Endothelial cell of umbilical vein (primary cell): Measurements from ENCODE around the gene TNFSF13. TPM values are rescaled to one million over a fixed set of nuclear protein-coding genes. Genes with fewer than 3 reads are reported as not detected.

Experiments used
- BruUV-seq: library from RNA; stranded (reverse); fragments of 400-500 nt; replicated peaks from 2 replicates; lab custom pipeline; 2021; lab: Mats Ljungman, UMichigan
- CTCF ChIA-PET: fragments of 300-600, 350-600 bp; sonication (Branson Sonifier 250); formaldehyde crosslinking; loops from one replicate; lab custom pipeline; 2021; ENCODE audit warnings: antibody characterized with exemption, inconsistent platforms; lab: Charles Lee
- POLR2A ChIA-PET: fragments of 300-600, 350-600 bp; sonication (Branson Sonifier 250); formaldehyde crosslinking; loops from one replicate; lab custom pipeline; 2021; ENCODE audit warnings: antibody characterized with exemption, inconsistent platforms; lab: Charles Lee
- DNase-seq: peaks from one replicate; pipeline ENCODE4 v3.0.0-alpha.2; 2011; ENCODE audit warnings: low read depth, low spot score
- FAIRE-seq: peaks from 2 replicates; lab custom pipeline; 2011; peaks lifted over from hg19 to GRCh38; lab: Jason Lieb, UNC
- H2AFZ ChIP-seq: 2 replicates; pipeline ENCODE4 v1.6.0; 2012; ENCODE audit warnings: low read depth, low read length, control low read depth, inconsistent platforms
- H3K27ac ChIP-seq: 2 replicates; pipeline ENCODE4 v1.5.1; 2011; ENCODE audit warnings: low read depth, mild to moderate bottlenecking, control low read depth, low read length, moderate library complexity; ENCODE audit not compliant: insufficient read depth
- H3K27me3 ChIP-seq, 2 experiments: 2 replicates each; pipeline versions ENCODE4 v1.6.0 to v1.6.1; 2011; ENCODE audit warnings: low read length in 2 of 2, mixed read lengths in 1 of 2; ENCODE audit not compliant: control insufficient read depth in 2 of 2, insufficient read depth in 2 of 2
- H3K36me3 ChIP-seq, 2 experiments: 2 replicates in 1 of 2; 3 replicates in 1 of 2; pipeline ENCODE4 v1.5.1; 2011; ENCODE audit warnings: low read length in 2 of 2, mild to moderate bottlenecking in 1 of 2, moderate library complexity in 1 of 2; ENCODE audit not compliant: control insufficient read depth in 2 of 2, insufficient read depth in 2 of 2; ENCODE audit errors: extremely low read depth in 1 of 2
- H3K4me1 ChIP-seq: 3 replicates; pipeline ENCODE4 v1.5.1; 2011; ENCODE audit warnings: mild to moderate bottlenecking, low read length; ENCODE audit not compliant: control insufficient read depth, insufficient read depth; ENCODE audit errors: extremely low read depth
- H3K4me2 ChIP-seq: 2 replicates; pipeline ENCODE4 v1.6.1; 2011; ENCODE audit warnings: low read length, control low read depth, mixed read lengths; ENCODE audit not compliant: insufficient read depth
- H3K4me3 ChIP-seq, 3 experiments: fragments of 200-600 bp in 1 of 3; sonication (generic), shearing (Covaris generic) in 1 of 3; replicated peaks in 1 of 3; 2 replicates each; pipeline ENCODE4 v1.5.1; 2011 to 2016; ENCODE audit warnings: control low read depth in 3 of 3, low read length in 3 of 3, mild to moderate bottlenecking in 2 of 3, inconsistent platforms in 1 of 3, low read depth in 1 of 3, moderate library complexity in 1 of 3; ENCODE audit not compliant: insufficient read depth in 1 of 3
- H3K79me2 ChIP-seq: 2 replicates; pipeline ENCODE4 v1.6.0; 2012; ENCODE audit warnings: low read length, inconsistent platforms; ENCODE audit not compliant: control insufficient read depth, insufficient read depth
- H3K9ac ChIP-seq: replicated peaks from 2 replicates; pipeline ENCODE3; 2011; ENCODE audit warnings: low read length, control low read depth; ENCODE audit not compliant: insufficient read depth; ENCODE audit errors: extremely low read depth
- H3K9me1 ChIP-seq: replicated peaks from 3 replicates; pipeline ENCODE4 v1.6.0; 2011; ENCODE audit warnings: mild to moderate bottlenecking, low read length; ENCODE audit not compliant: control insufficient read depth, insufficient read depth; ENCODE audit errors: extremely low read depth
- H3K9me3 ChIP-seq: replicated peaks from 2 replicates; pipeline ENCODE4 v1.5.1; 2012; ENCODE audit warnings: low read length, inconsistent platforms; ENCODE audit not compliant: control insufficient read depth, insufficient read depth
- H4K20me1 ChIP-seq: replicated peaks from 2 replicates; pipeline ENCODE3; 2011; ENCODE audit warnings: mild to moderate bottlenecking, low read length; ENCODE audit not compliant: control insufficient read depth, insufficient read depth; ENCODE audit errors: extremely low read depth
- CTCF ChIP-seq, 2 donors: IDR thresholded peaks; 1 replicate in 1 of 2; 2 replicates in 1 of 2; pipeline ENCODE4 v1.5.1; 2011; ENCODE audit warnings: low read length in 2 of 2, mild to moderate bottlenecking in 2 of 2, moderate library complexity in 2 of 2, control low read depth in 1 of 2, inconsistent platforms in 1 of 2, low read depth in 1 of 2; ENCODE audit not compliant: insufficient read depth in 1 of 2; ENCODE audit errors: extremely low read depth in 1 of 2
- EZH2 ChIP-seq: IDR thresholded peaks from 2 replicates; pipeline ENCODE4 v1.6.1; 2012; ENCODE audit warnings: borderline replicate concordance, low read depth, mild to moderate bottlenecking, moderate library complexity, low read length, inconsistent platforms; ENCODE audit not compliant: severe bottlenecking
- FOS ChIP-seq: IDR thresholded peaks from 2 replicates; pipeline ENCODE4 v1.6.1; 2011; ENCODE audit warnings: mild to moderate bottlenecking, low read length, moderate library complexity, borderline replicate concordance; ENCODE audit not compliant: insufficient read depth
- GATA2 ChIP-seq: IDR thresholded peaks from 2 replicates; pipeline ENCODE4 v1.7.0; 2011; ENCODE audit warnings: low read depth, mild to moderate bottlenecking, moderate library complexity, mixed read lengths, low read length; ENCODE audit not compliant: insufficient read length, insufficient read depth
- JUN ChIP-seq: IDR thresholded peaks from 2 replicates; pipeline ENCODE4 v1.6.1; 2011; ENCODE audit warnings: borderline replicate concordance, low read depth; ENCODE audit not compliant: insufficient read length, insufficient read depth
- MAX ChIP-seq: IDR thresholded peaks from 2 replicates; pipeline ENCODE4 v1.6.1; 2011; ENCODE audit not compliant: insufficient read depth, insufficient read length
- MYC ChIP-seq: IDR thresholded peaks from one replicate; pipeline ENCODE4 v1.6.1; 2011; ENCODE audit warnings: mild to moderate bottlenecking, low read depth, low read length
- POLR2A ChIP-seq: IDR thresholded peaks from 2 replicates; pipeline ENCODE4 v1.6.1; 2012; ENCODE audit warnings: low read depth, mild to moderate bottlenecking, control low read depth, low read length
- POLR2AphosphoS5 ChIP-seq: IDR thresholded peaks from 2 replicates; pipeline ENCODE4 v1.6.1; 2012; ENCODE audit warnings: low read depth, mild to moderate bottlenecking, control low read depth, low read length, moderate library complexity; ENCODE audit not compliant: insufficient read depth
- dilution Hi-C: fragments of 300-500 bp; cut with MboI; formaldehyde crosslinking; loops from one replicate; pipeline ENCODE4 v1.15.0; 2019; ENCODE audit warnings: low sequenced_read_pairs; ENCODE audit not compliant: extremely low pct_ligation_motif_present
- intact Hi-C: fragments of 100-400 bp; cut with micrococcal nuclease; formaldehyde crosslinking; loops from one replicate; pipeline ENCODE4 v1.10.0; 2022
- polyA plus RNA-seq, 4 experiments: library from polyadenylated mRNA; depleted of rRNA in 3 of 4; stranded (reverse) in 3 of 4; unstranded in 1 of 4; fragments of >200 nt; gene quantifications; 2 replicates each; pipeline versions ENCODE4 v1.2.1 to v1.2.3, GENCODE V29; 2011 to 2012; ENCODE audit warnings: missing spikeins in 1 of 4
- total RNA-seq: library from RNA; stranded (reverse); gene quantifications from 2 replicates; pipeline ENCODE4 v1.2.3, GENCODE V29; 2021

The TNFSF13 gene
- total and polyA plus RNA-seq, 2 donors (not counting 3 experiments of a cell fraction or from before 2014, with no cell fraction given), result 3.6 to 5.4 TPM

GRCh38 chr17:7587420-7588151 is 29.0 kb downstream of the TNFSF13 start:
- DNase-seq (no peak), FAIRE-seq (peak; percentile 42)
- Histone ChIP-seq H3K4me1 (peaks cover 25% of the 10 kb centered on the region), H2AFZ (no peak overlapping the region), H4K20me1 (no peaks in the 10 kb centered on the region), H3K27ac (no peak overlapping the region), H3K9me1 (no peaks in the 10 kb centered on the region), H3K9ac (no peak overlapping the region), H3K9me3 (no peaks in the 10 kb centered on the region), H3K4me2 (no peak overlapping the region), H3K36me3 (peaks cover 7 to 24% of the 10 kb centered on the region in 2 experiments), H3K27me3 (no peaks in the 10 kb centered on the region), H3K4me3 (no peak overlapping the region), H3K79me2 (peaks cover 22% of the 10 kb centered on the region)
- TF ChIP-seq JUN (no peak), FOS (peak; percentile 21)
- no TSS peak for BruUV-seq
- ChIA-PET POLR2A (interaction anchor here (1.2 kb wide), 1 partner anchor 11 kb away, joined by 3 read pairs; no protein-coding TSS in a partner anchor), CTCF (interaction anchor here (0.8 to 5.1 kb wide), 4 partner anchors 12 to 232 kb away, joined by 3 to 61 read pairs (median 5); partner anchors contain the start of genes SENP3, TP53 and WRAP53)
- dilution Hi-C loops (no loop called here), intact Hi-C loops (loop anchor here (2.0 kb wide), 1 partner anchor 27 kb away; the partner anchor contains the start of gene FXR2)

GRCh38 chr17:7588553-7589203 is 30.1 kb downstream of the TNFSF13 start:
- no peaks in the 10 kb centered on the region for H3K9me1 ChIP-seq
- peaks cover 18% of the 10 kb centered on the region for H3K4me1 ChIP-seq
- BruUV-seq, result no TSS peak
- ChIA-PET POLR2A (interaction anchor here (0.6 to 1.9 kb wide), 3 partner anchors 9 to 74 kb away, joined by 4 to 6 read pairs (median 5); partner anchors contain the start of gene CD68), CTCF (interaction anchor here (0.6 to 5.1 kb wide), 39 partner anchors 10 to 544 kb away, joined by 3 to 61 read pairs (median 5); partner anchors contain the start of genes CD68, FXR2, SENP3 and TMEM102)
- no peak for DNase-seq
- H3K4me2 ChIP-seq, result peak overlapping the region; percentile 19
- no peak overlapping the region for H2AFZ ChIP-seq
- H3K27ac ChIP-seq, result no peak overlapping the region
- no peak overlapping the region for H3K9ac ChIP-seq
- H3K27me3 ChIP-seq, result no peaks in the 10 kb centered on the region
- intact Hi-C loops, result loop anchor here (1.0 to 2.0 kb wide), 5 partner anchors 16 to 232 kb away; partner anchors contain the start of genes FXR2 and SENP3
- no peak for FAIRE-seq
- H3K36me3 ChIP-seq, result peaks cover 7 to 35% of the 10 kb centered on the region in 2 experiments
- H3K4me3 ChIP-seq, result no peak overlapping the region
- peaks cover 16% of the 10 kb centered on the region for H3K79me2 ChIP-seq
- H4K20me1 ChIP-seq, result no peaks in the 10 kb centered on the region
- dilution Hi-C loops, result no loop called here
- H3K9me3 ChIP-seq, result no peaks in the 10 kb centered on the region
- TF ChIP-seq GATA2 (no peak), MAX (no peak), POLR2A (no peak), MYC (no peak), JUN (no peak), CTCF (IDR thresholded peaks at IDR 0.05; ENCODE audit: extremely low read depth in 1 of 2, insufficient read depth in 1 of 2, low read depth in 1 of 2, low read length in 2 of 2) (no peak), POLR2AphosphoS5 (no peak), FOS (no peak), EZH2 (no peak)
